Sigmoid colon (tissue), 7 donors: ENCODE results near the gene PDE4D. TPM values are rescaled to one million over a fixed set of nuclear protein-coding genes. Genes with fewer than 3 reads are reported as not detected.

Source experiments
- DNase-seq: peaks from one replicate; pipeline ENCODE4 v3.0.0-alpha.2; 2019
- H3K27ac ChIP-seq, 4 donors: fragments of 200-600 bp; sonication (generic); one replicate each; pipeline ENCODE4 v1.5.1; 2016 to 2019; ENCODE audit warnings: mild to moderate bottlenecking in 1 of 4
- H3K27me3 ChIP-seq, 3 donors: fragments of 200-600 bp; sonication (generic); one replicate each; pipeline ENCODE4 v1.5.1; 2019; ENCODE audit warnings: mild to moderate bottlenecking in 1 of 3
- H3K36me3 ChIP-seq, 4 donors: fragments of 200-600 bp; sonication (generic); one replicate each; pipeline ENCODE4 v1.5.1; 2016 to 2019
- H3K4me1 ChIP-seq, 4 donors: fragments of 200-600 bp; sonication (generic); one replicate each; pipeline ENCODE4 v1.5.1; 2017 to 2019
- H3K4me3 ChIP-seq, 4 donors: fragments of 200-600 bp; sonication (generic); one replicate each; pipeline ENCODE4 v1.5.1; 2017 to 2019; ENCODE audit warnings: mild to moderate bottlenecking in 2 of 4, moderate library complexity in 1 of 4
- H3K9me3 ChIP-seq, 4 donors: fragments of 200-600 bp in 3 of 4; sonication (generic) in 3 of 4; one replicate each; pipeline versions ENCODE4 v1.5.1 to v1.6.1; 2013 to 2019
- EP300 ChIP-seq, 4 donors: sonication (generic); formaldehyde crosslinking; IDR thresholded peaks; one replicate each; pipeline ENCODE4 v1.6.1; 2017; ENCODE audit warnings: antibody characterized with exemption in 4 of 4
- POLR2A ChIP-seq, 2 donors: fragments of 450-650 bp; IDR thresholded peaks; one replicate each; pipeline ENCODE4 v1.6.1; 2016; ENCODE audit warnings: antibody characterized with exemption in 2 of 2, mild to moderate bottlenecking in 2 of 2, moderate library complexity in 2 of 2
- POLR2AphosphoS5 ChIP-seq, 4 donors: sonication (generic); formaldehyde crosslinking; IDR thresholded peaks; one replicate each; pipeline ENCODE4 v1.6.1; 2017; ENCODE audit warnings: antibody characterized with exemption in 4 of 4
- WGBS, 2 donors: extraction: QIAGEN DNeasy Blood & Tissue Kit; methylation state at CpG; one replicate each; pipeline ENCODE4 v1.1.7; 2013; 5-methylcytosine and 5-hydroxymethylcytosine counted together
- intact Hi-C: fragments of 100-400 bp; cut with DNase I; formaldehyde crosslinking; loops from one replicate; pipeline ENCODE4 v1.15.1; 2023
- polyA plus RNA-seq, 3 donors: library from polyadenylated mRNA; stranded (reverse); fragments of 200-250 nt; gene quantifications; one replicate each; pipeline ENCODE4 v1.2.3, GENCODE V29; 2013
- total RNA-seq, 4 donors: library from RNA; depleted of rRNA; stranded (reverse); fragments of >200 nt; gene quantifications; one replicate each; pipeline ENCODE4 v1.1.0, GENCODE V29; 2016
- TF ChIP-seq, protein P1 (sequence below), 4 experiments: fragments of 450-650 bp in 3 of 4; fragments of 200-600 bp in 1 of 4; IDR thresholded peaks; one replicate each; pipeline ENCODE4 v1.5.1; 2016 to 2019; ENCODE audit warnings: antibody characterized with exemption in 4 of 4, mild to moderate bottlenecking in 3 of 4, moderate library complexity in 2 of 4
- donor health status: healthy with polysubstance abuse.
- donor health status: Bipolar disorder and iron deficiency.
- donor health status: healthy.

Gene PDE4D
- total and polyA plus RNA-seq, 7 donors = 6.0 to 289 (median 169) TPM

DNA sequence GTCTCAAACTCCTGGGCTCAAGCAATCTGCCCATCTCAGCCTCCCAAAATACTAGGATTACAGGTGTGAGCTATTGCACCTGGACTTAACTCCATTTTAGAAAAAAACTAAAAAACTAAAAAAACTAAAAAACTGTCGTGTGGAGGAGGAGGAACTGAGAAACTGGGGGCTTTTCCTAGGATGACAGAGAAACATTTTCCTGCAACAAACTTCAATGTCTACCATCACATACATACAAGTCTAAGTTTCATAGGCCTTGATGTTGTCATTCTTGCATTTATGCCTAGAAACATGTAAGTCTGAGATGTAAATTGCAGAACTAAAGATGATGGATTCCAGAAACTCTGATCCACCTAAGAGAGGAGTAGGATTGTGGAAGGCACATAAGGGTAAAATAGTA is 753.8 kb downstream of the PDE4D start:
- TF ChIP-seq EP300 (IDR thresholded peaks at IDR 0.05) = no peak
- TF ChIP-seq, protein P1, sequence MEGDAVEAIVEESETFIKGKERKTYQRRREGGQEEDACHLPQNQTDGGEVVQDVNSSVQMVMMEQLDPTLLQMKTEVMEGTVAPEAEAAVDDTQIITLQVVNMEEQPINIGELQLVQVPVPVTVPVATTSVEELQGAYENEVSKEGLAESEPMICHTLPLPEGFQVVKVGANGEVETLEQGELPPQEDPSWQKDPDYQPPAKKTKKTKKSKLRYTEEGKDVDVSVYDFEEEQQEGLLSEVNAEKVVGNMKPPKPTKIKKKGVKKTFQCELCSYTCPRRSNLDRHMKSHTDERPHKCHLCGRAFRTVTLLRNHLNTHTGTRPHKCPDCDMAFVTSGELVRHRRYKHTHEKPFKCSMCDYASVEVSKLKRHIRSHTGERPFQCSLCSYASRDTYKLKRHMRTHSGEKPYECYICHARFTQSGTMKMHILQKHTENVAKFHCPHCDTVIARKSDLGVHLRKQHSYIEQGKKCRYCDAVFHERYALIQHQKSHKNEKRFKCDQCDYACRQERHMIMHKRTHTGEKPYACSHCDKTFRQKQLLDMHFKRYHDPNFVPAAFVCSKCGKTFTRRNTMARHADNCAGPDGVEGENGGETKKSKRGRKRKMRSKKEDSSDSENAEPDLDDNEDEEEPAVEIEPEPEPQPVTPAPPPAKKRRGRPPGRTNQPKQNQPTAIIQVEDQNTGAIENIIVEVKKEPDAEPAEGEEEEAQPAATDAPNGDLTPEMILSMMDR (IDR thresholded peaks at IDR 0.05) = no peak
- no peak for TF ChIP-seq POLR2A (IDR thresholded peaks at IDR 0.05)
- TF ChIP-seq POLR2AphosphoS5 (IDR thresholded peaks at IDR 0.05) = no peak
- Histone ChIP-seq H3K27me3 (no peaks in the 10 kb centered on the region), H3K4me1 (peaks cover 0 to 27% (median 14%) of the 10 kb centered on the region in 4 donors), H3K27ac (no peak overlapping the region), H3K36me3 (no peaks in the 10 kb centered on the region), H3K4me3 (no peak overlapping the region), H3K9me3 (no peaks in the 10 kb centered on the region)
- no peak for DNase-seq
- intact Hi-C loops = no loop called here
- 51 to 94% methylated on average over 1 of the region's 1 CpG for WGBS, 2 donors

DNA sequence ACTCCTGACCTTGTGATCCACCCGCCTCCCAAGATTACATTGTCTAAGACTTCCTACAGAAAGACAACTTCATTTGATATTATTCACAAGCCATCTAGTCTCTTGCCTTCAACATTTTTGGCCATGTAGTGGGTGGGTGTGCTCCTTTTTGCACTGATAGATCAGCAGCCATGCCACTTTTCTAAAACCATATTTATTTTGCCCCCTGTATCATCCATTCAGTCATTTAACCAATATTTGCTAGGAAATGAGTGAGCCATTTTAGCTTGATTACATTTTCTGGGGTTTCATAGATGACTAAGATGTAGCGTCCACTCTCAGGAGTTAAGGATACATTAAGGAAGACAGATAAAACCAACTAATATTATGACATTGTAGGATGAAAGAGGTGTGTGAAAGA is 755.0 kb downstream of the PDE4D start:
- Histone ChIP-seq H3K27me3 (no peaks in the 10 kb centered on the region), H3K36me3 (no peaks in the 10 kb centered on the region), H3K4me1 (peaks cover 0 to 21% (median 6%) of the 10 kb centered on the region in 4 donors), H3K9me3 (no peaks in the 10 kb centered on the region), H3K4me3 (no peak overlapping the region), H3K27ac (no peak overlapping the region)
- DNase-seq = no peak
- TF ChIP-seq, protein P1 (IDR thresholded peaks at IDR 0.05) = no peak
- TF ChIP-seq POLR2AphosphoS5 (IDR thresholded peaks at IDR 0.05) (no peak), POLR2A (IDR thresholded peaks at IDR 0.05) (no peak), EP300 (IDR thresholded peaks at IDR 0.05) (no peak)
- WGBS, 2 donors = 93 to 94% methylated on average over 2 of the region's 2 CpGs
- intact Hi-C loops = no loop called here

DNA sequence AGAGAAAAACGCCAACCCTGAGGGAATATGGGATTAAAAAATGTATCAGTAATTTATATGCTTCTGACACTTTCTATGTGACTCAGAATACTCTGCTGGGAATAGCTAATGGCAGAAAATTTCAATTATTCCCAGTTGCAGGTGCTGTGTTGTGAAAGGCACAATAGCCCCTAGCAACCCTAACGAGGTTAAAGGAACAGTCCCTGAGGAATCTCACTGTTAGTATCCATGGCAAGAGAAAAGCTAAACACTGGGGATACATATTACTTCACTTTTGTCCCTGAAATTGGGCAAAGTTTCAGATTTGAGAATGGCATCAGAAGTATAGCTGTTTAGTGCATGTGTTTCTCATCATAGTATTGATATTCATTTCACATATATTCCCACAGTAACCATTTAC is 755.7 kb downstream of the PDE4D start:
- Histone ChIP-seq H3K4me3 (no peak overlapping the region), H3K9me3 (no peaks in the 10 kb centered on the region), H3K36me3 (no peaks in the 10 kb centered on the region), H3K4me1 (peaks cover 0 to 21% (median 5%) of the 10 kb centered on the region in 4 donors), H3K27ac (no peak overlapping the region), H3K27me3 (no peaks in the 10 kb centered on the region)
- 90 to 95% methylated on average over 2 of the region's 2 CpGs for WGBS, 2 donors
- intact Hi-C loops = no loop called here
- no peak for DNase-seq
- TF ChIP-seq EP300 (IDR thresholded peaks at IDR 0.05) = no peak
- no peak for TF ChIP-seq POLR2AphosphoS5 (IDR thresholded peaks at IDR 0.05)
- TF ChIP-seq POLR2A (IDR thresholded peaks at IDR 0.05) = no peak
- TF ChIP-seq, protein P1 (IDR thresholded peaks at IDR 0.05) = no peak

DNA sequence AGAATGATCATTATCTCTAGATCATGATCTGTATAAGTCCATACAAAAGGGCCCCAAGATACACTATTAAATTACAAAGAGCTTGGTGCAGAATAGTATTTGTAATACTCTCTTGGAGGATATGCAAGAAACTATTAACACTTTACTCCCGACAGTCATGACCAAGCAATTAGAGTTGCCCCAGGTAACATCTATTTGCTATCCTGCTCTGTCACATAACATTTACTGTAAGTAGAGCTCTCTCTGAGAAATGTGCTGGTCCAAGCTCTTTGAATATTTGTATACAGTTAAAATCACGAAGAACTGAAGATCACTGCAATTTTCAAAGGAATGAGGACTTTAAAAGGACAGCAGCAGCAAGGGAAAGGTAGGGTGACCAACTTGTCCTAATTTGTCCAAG is 757.0 kb downstream of the PDE4D start:
- intact Hi-C loops = no loop called here
- WGBS, 2 donors = 46 to 47% methylated on average over 2 of the region's 2 CpGs
- Histone ChIP-seq H3K4me1 (peaks cover 0 to 15% (median 3%) of the 10 kb centered on the region in 4 donors), H3K36me3 (no peaks in the 10 kb centered on the region), H3K4me3 (no peak overlapping the region), H3K27me3 (no peaks in the 10 kb centered on the region), H3K9me3 (no peaks in the 10 kb centered on the region), H3K27ac (peak overlapping the region in 1 of 4 donors; percentile 30)
- no peak for DNase-seq
- TF ChIP-seq POLR2AphosphoS5 (IDR thresholded peaks at IDR 0.05) (no peak), EP300 (IDR thresholded peaks at IDR 0.05) (no peak), POLR2A (IDR thresholded peaks at IDR 0.05) (no peak)
- TF ChIP-seq, protein P1 (IDR thresholded peaks at IDR 0.05) = no peak
